Adrenal gland (tissue), 12 donors: ENCODE results near the gene TLR8. TPM values are rescaled to one million over a fixed set of nuclear protein-coding genes. Genes with fewer than 3 reads are reported as not detected.
"Not testable (repeated sequence)": the region's sequence is repeated elsewhere in the genome, so short reads cannot be mapped to it uniquely, and the experiment has no call there.

Experiments
- DNase-seq, 7 donors: peaks; one replicate each; pipeline ENCODE4 v3.0.0-alpha.2; 2019 to 2020
- H3K27ac ChIP-seq, 5 donors: fragments of 200-600 bp; sonication (generic) in 4 of 5; 1 replicate in 3 of 5; 2 replicates in 2 of 5; pipeline versions ENCODE4 v1.5.1 to v1.8.0; 2016 to 2020; ENCODE audit warnings: mild to moderate bottlenecking in 1 of 5
- H3K27me3 ChIP-seq: fragments of 200-600 bp; 2 replicates; pipeline ENCODE4 v1.8.0; 2021
- H3K36me3 ChIP-seq, 2 donors: fragments of 200-600 bp; replicated peaks in 1 of 2; 1 replicate in 1 of 2; 2 replicates in 1 of 2; pipeline versions ENCODE4 v1.5.1 to v1.8.0; 2018 to 2022
- H3K4me1 ChIP-seq, 2 donors: fragments of 200-600 bp; replicated peaks in 1 of 2; 1 replicate in 1 of 2; 2 replicates in 1 of 2; pipeline versions ENCODE4 v1.5.1 to v1.8.0; 2018 to 2021
- H3K4me3 ChIP-seq, 4 donors: fragments of 200-600 bp; sonication (generic) in 3 of 4; one replicate each; pipeline ENCODE4 v1.5.1; 2016 to 2018
- H3K9me3 ChIP-seq, 3 donors: fragments of 200-600 bp; sonication (generic) in 1 of 3; replicated peaks in 1 of 3; 1 replicate in 2 of 3; 2 replicates in 1 of 3; pipeline versions ENCODE4 v1.5.1 to v1.8.0; 2016 to 2021
- POLR2A ChIP-seq, 2 donors: fragments of 450-650 bp; IDR thresholded peaks; one replicate each; pipeline ENCODE4 v1.6.1; 2017; ENCODE audit warnings: antibody characterized with exemption in 2 of 2, mild to moderate bottlenecking in 2 of 2, moderate library complexity in 1 of 2
- WGBS, 4 donors: extraction: QIAGEN DNeasy Blood & Tissue Kit in 2 of 4; methylation state at CpG; one replicate each; pipeline versions ENCODE4 v1.1.5 to v1.1.7; 2013 to 2017; 5-methylcytosine and 5-hydroxymethylcytosine counted together
- intact Hi-C, 2 donors: fragments of 100-400 bp; cut with DNase I; formaldehyde crosslinking; loops; one replicate each; pipeline versions ENCODE4 v1.14.1 to v1.15.0; 2022 to 2023
- polyA plus RNA-seq, 3 donors: library from polyadenylated mRNA; stranded (reverse); fragments of 200-250 nt in 2 of 3; fragments of 350-450 nt in 1 of 3; fragmentation: Illumina TruSeq in 1 of 3; extraction: RNeasy Lipid Tissue Mini Kit (QIAGEN cat#74804) in 1 of 3; gene quantifications; one replicate each; pipeline ENCODE4 v1.2.3, GENCODE V29; 2013 to 2014
- total RNA-seq, 9 donors: library from RNA; depleted of rRNA in 4 of 9; stranded (reverse); fragments of >200 nt in 4 of 9; fragments of 120-200 nt in 1 of 9; fragmentation: NEBNext Ultra II Directional in 1 of 9; extraction: Animal tissue kit (Norgen Biotek cat#: 25700) in 1 of 9; gene quantifications; one replicate each; pipeline versions ENCODE4 v1.1.0 to v1.2.4, GENCODE V29; 2013 to 2023
- TF ChIP-seq, protein P1 (sequence below), 6 experiments: fragments of 450-650 bp in 4 of 6; fragments of 200-600 bp in 2 of 6; sonication (generic) in 1 of 6; IDR thresholded peaks; 1 replicate in 5 of 6; 2 replicates in 1 of 6; pipeline versions ENCODE4 v1.5.1 to v1.8.0; 2016 to 2021; ENCODE audit warnings: antibody characterized with exemption in 6 of 6, mild to moderate bottlenecking in 2 of 6, moderate library complexity in 1 of 6
- donor health status: healthy with polysubstance abuse.
- donor health status: Bipolar disorder and iron deficiency.
- donor health status: DM: yes; HTN: yes; CAD: no.
- donor health status: DM: no; HTN: no; CAD: no.
- donor health status: DM: no; HTN: no; CAD: no.
- donor health status: DM: yes; HTN: yes; CAD: no.

TLR8 gene
- total and polyA plus RNA-seq, 12 donors, result 0.10 to 5.6 (median 1.9) TPM; not detected in 1

GRCh38 chrX:12930150-12930549 is 23.7 kb downstream of the TLR8 start:
- no peak for DNase-seq
- Histone ChIP-seq H3K4me1 (no peaks in the 10 kb centered on the region), H3K36me3 (no peaks in the 10 kb centered on the region), H3K27ac (no peak overlapping the region), H3K27me3 (peaks cover 5% of the 10 kb centered on the region), H3K9me3 (peaks cover 0 to 4% (median 0%) of the 10 kb centered on the region in 3 donors), H3K4me3 (no peak overlapping the region)
- TF ChIP-seq, protein P1, sequence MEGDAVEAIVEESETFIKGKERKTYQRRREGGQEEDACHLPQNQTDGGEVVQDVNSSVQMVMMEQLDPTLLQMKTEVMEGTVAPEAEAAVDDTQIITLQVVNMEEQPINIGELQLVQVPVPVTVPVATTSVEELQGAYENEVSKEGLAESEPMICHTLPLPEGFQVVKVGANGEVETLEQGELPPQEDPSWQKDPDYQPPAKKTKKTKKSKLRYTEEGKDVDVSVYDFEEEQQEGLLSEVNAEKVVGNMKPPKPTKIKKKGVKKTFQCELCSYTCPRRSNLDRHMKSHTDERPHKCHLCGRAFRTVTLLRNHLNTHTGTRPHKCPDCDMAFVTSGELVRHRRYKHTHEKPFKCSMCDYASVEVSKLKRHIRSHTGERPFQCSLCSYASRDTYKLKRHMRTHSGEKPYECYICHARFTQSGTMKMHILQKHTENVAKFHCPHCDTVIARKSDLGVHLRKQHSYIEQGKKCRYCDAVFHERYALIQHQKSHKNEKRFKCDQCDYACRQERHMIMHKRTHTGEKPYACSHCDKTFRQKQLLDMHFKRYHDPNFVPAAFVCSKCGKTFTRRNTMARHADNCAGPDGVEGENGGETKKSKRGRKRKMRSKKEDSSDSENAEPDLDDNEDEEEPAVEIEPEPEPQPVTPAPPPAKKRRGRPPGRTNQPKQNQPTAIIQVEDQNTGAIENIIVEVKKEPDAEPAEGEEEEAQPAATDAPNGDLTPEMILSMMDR (IDR thresholded peaks at IDR 0.05), result no peak
- no peak for TF ChIP-seq POLR2A (IDR thresholded peaks at IDR 0.05)
- 52 to 71% (median 64%) methylated on average over 2 of the region's 2 CpGs for WGBS, 4 donors
- intact Hi-C loops, result no loop called here

GRCh38 chrX:12932244-12932643 is 25.8 kb downstream of the TLR8 start:
- intact Hi-C loops, result no loop called here
- no peaks in the 10 kb centered on the region for H3K9me3 ChIP-seq
- H3K27me3 ChIP-seq, result no peaks in the 10 kb centered on the region
- whole genome bisulfite sequencing, 4 donors, result 77 to 97% (median 92%) methylated on average over 1 of the region's 1 CpG
- H3K36me3 ChIP-seq, result no peaks in the 10 kb centered on the region
- H3K27ac ChIP-seq, result no peak overlapping the region
- no peak for DNase-seq
- no peaks in the 10 kb centered on the region for H3K4me1 ChIP-seq
- H3K4me3 ChIP-seq, result no peak overlapping the region
- TF ChIP-seq, protein P1 (IDR thresholded peaks at IDR 0.05), result no peak
- no peak for TF ChIP-seq POLR2A (IDR thresholded peaks at IDR 0.05)

- Histone ChIP-seq H3K27ac (no peak overlapping the region), H3K4me3 (no peak overlapping the region), H3K9me3 (no peaks in the 10 kb centered on the region), H3K4me1 (no peaks in the 10 kb centered on the region), H3K36me3 (no peaks in the 10 kb centered on the region), H3K27me3 (no peaks in the 10 kb centered on the region)
- WGBS, 4 donors, result 83 to 95% (median 93%) methylated on average over 5 of the region's 5 CpGs
- intact Hi-C loops, result no loop called here
- DNase-seq, result no peak
- TF ChIP-seq POLR2A (IDR thresholded peaks at IDR 0.05), result no peak
- TF ChIP-seq, protein P1 (IDR thresholded peaks at IDR 0.05), result no peak
Observed at GRCh38 chrX:12934850-12935249, 28.4 kb downstream of the TLR8 start.

GRCh38 chrX:12936947-12937346 is 30.5 kb downstream of the TLR8 start:
- WGBS, 4 donors, result 80 to 100% (median 90%) methylated on average over 1 of the region's 1 CpG
- H3K36me3 ChIP-seq, result no peaks in the 10 kb centered on the region
- DNase-seq, result no peak
- no peak overlapping the region for H3K27ac ChIP-seq
- H3K9me3 ChIP-seq, result no peaks in the 10 kb centered on the region
- no peak overlapping the region for H3K4me3 ChIP-seq
- H3K27me3 ChIP-seq, result no peaks in the 10 kb centered on the region
- TF ChIP-seq, protein P1 (IDR thresholded peaks at IDR 0.05), result no peak
- TF ChIP-seq POLR2A (IDR thresholded peaks at IDR 0.05), result no peak
- no peaks in the 10 kb centered on the region for H3K4me1 ChIP-seq
- intact Hi-C loops, result no loop called here

- H3K27me3 ChIP-seq, H3K4me1 ChIP-seq, H3K36me3 ChIP-seq, H3K27ac ChIP-seq, H3K4me3 ChIP-seq, intact Hi-C loops, DNase-seq, H3K9me3 ChIP-seq: not testable (repeated sequence)
- 76 to 90% (median 86%) methylated on average over 9 of the region's 9 CpGs for WGBS, 4 donors
Observed at GRCh38 chrX:12940471-12940870, 34.1 kb downstream of the TLR8 start.

DNA sequence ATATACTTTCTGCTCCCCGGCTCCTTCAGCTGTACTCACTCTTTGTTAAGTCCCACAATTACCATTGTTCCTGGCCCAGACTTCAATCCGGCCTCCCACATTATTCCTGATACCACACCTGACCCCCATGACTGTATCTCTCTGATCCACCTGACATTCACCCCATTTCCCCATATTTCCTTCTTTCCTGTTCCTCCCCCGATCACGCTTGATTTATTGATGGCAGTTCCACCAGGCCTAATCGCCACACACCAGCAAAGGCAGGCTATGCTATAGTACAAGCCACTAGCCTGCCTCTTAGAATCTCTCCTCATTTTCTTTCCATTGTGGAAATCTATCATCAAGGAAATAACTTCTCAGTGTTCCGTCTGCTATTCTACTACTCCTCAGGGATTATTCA is 37.2 kb downstream of the TLR8 start:
- H3K36me3 ChIP-seq, intact Hi-C loops: not testable (repeated sequence)

GRCh38 chrX:12944452-12944851 is 38.0 kb downstream of the TLR8 start:
- H3K27me3 ChIP-seq, H3K36me3 ChIP-seq, H3K4me3 ChIP-seq, intact Hi-C loops, DNase-seq, H3K9me3 ChIP-seq, H3K27ac ChIP-seq, H3K4me1 ChIP-seq: not testable (repeated sequence)
- WGBS, 4 donors, result 84 to 88% (median 85%) methylated on average over 1 to 4 of the region's 4 CpGs

More for the DNA sequence above, 37.2 kb downstream of the TLR8 start:
- H3K9me3 ChIP-seq, H3K4me1 ChIP-seq, DNase-seq, H3K4me3 ChIP-seq, H3K27me3 ChIP-seq, H3K27ac ChIP-seq: not testable (repeated sequence)
- 73 to 92% (median 87%) methylated on average over 4 to 6 of the region's 6 CpGs for WGBS, 4 donors
